CD4-positive, CD25-positive, alpha-beta regulatory T cell (primary cell): ENCODE measurements around the gene IRS2. TPM values are rescaled to one million over a fixed set of nuclear protein-coding genes. Genes with fewer than 3 reads are reported as not detected.
A peak's percentile ranks its signal among the peaks of the same experiment; 100 is the strongest.

Experiments used
- ATAC-seq, 2 donors: fragments of 150-1000 bp; cut with Tn5 transposase; one replicate each; pipeline ENCODE4 v1.10.0; 2021; ENCODE audit warnings: low read depth in 2 of 2, moderate number of reproducible peaks in 2 of 2, moderate library complexity in 1 of 2
- DNase-seq, 3 donors: peaks; one replicate each; pipeline versions ENCODE4 v3.0.0 to v3.0.0-alpha.2; 2012 to 2022; ENCODE audit warnings: mixed read lengths in 1 of 3
- H3K27ac ChIP-seq: one replicate; pipeline ENCODE4 v1.7.0; 2013; ENCODE audit warnings: mild to moderate bottlenecking, low read length; ENCODE audit not compliant: insufficient read depth, poor library complexity, severe bottlenecking
- H3K27me3 ChIP-seq: one replicate; pipeline ENCODE4 v1.7.0; 2013; ENCODE audit warnings: low read length; ENCODE audit not compliant: control insufficient read depth, insufficient read depth
- H3K36me3 ChIP-seq: one replicate; pipeline ENCODE4 v1.7.0; 2013; ENCODE audit warnings: mild to moderate bottlenecking, low read length, moderate library complexity; ENCODE audit not compliant: control insufficient read depth, insufficient read depth
- H3K4me1 ChIP-seq: 2 replicates; pipeline ENCODE4 v1.7.0; 2013; ENCODE audit warnings: mild to moderate bottlenecking, low read length; ENCODE audit not compliant: insufficient read depth, control insufficient read depth, poor library complexity, severe bottlenecking
- H3K4me3 ChIP-seq: one replicate; pipeline ENCODE4 v1.7.0; 2013; ENCODE audit warnings: low read depth, mild to moderate bottlenecking, low read length, moderate library complexity
- H3K9me3 ChIP-seq, 2 experiments: 1 replicate in 1 of 2; 2 replicates in 1 of 2; pipeline ENCODE4 v1.7.0; 2013; ENCODE audit warnings: low read length in 2 of 2, mild to moderate bottlenecking in 1 of 2, moderate library complexity in 1 of 2; ENCODE audit not compliant: control insufficient read depth in 2 of 2
- H3K27ac Mint-ChIP-seq, 3 donors: one replicate each; pipeline ENCODE4 v1.8.0; 2020 to 2022; ENCODE audit warnings: mild to moderate bottlenecking in 3 of 3, mixed read lengths in 3 of 3, moderate library complexity in 2 of 3
- H3K27me3 Mint-ChIP-seq: one replicate; pipeline ENCODE4 v1.8.0; 2022; ENCODE audit warnings: mild to moderate bottlenecking, mixed read lengths
- H3K36me3 Mint-ChIP-seq: one replicate; pipeline ENCODE4 v1.8.0; 2020; ENCODE audit warnings: mixed read lengths
- H3K4me1 Mint-ChIP-seq, 4 donors: one replicate each; pipeline ENCODE4 v1.8.0; 2020 to 2022; ENCODE audit warnings: mixed read lengths in 4 of 4, mild to moderate bottlenecking in 1 of 4
- H3K4me3 Mint-ChIP-seq, 4 donors: one replicate each; pipeline ENCODE4 v1.8.0; 2020 to 2022; ENCODE audit warnings: mild to moderate bottlenecking in 4 of 4, mixed read lengths in 4 of 4, moderate library complexity in 3 of 4
- H3K9me3 Mint-ChIP-seq, 7 donors: one replicate each; pipeline ENCODE4 v1.8.0; 2020 to 2022; ENCODE audit warnings: mixed read lengths in 7 of 7, mild to moderate bottlenecking in 3 of 7, moderate library complexity in 2 of 7
- polyA plus RNA-seq, 4 donors: library from polyadenylated mRNA; unstranded; fragments of 300-500 nt; fragmentation: Illumina TruSeq; gene quantifications; one replicate each; pipeline ENCODE4 v1.2.3, GENCODE V29; 2021
- total RNA-seq: library from RNA; stranded (reverse); gene quantifications from one replicate; pipeline ENCODE4 v1.2.3, GENCODE V29; 2022

IRS2 gene
- total and polyA plus RNA-seq, 5 donors from 2014 or later: 1.9 to 86.7 (median 2.7) TPM

- peaks cover 5% of the 10 kb centered on the region for H3K27me3 Mint-ChIP-seq
- no peak overlapping the region for H3K4me3 ChIP-seq
- DNase-seq: no peak
- peaks cover 14% of the 10 kb centered on the region for H3K36me3 ChIP-seq
- ATAC-seq: no peak
- no peak overlapping the region for H3K27ac Mint-ChIP-seq
- no peaks in the 10 kb centered on the region for H3K9me3 Mint-ChIP-seq
- H3K9me3 ChIP-seq: no peaks in the 10 kb centered on the region
- no peak overlapping the region for H3K27ac ChIP-seq
- H3K36me3 Mint-ChIP-seq: peaks cover 20% of the 10 kb centered on the region
- H3K4me3 Mint-ChIP-seq: no peak overlapping the region
- H3K27me3 ChIP-seq: no peaks in the 10 kb centered on the region
- peaks cover 25 to 49% (median 28%) of the 10 kb centered on the region in 4 donors for H3K4me1 Mint-ChIP-seq
- H3K4me1 ChIP-seq: peaks cover 3% of the 10 kb centered on the region
Measured at GRCh38 chr13:109758937-109759480, 27.4 kb downstream of the IRS2 start.

GRCh38 chr13:109756778-109757177, 29.6 kb downstream of the IRS2 start:
- ATAC-seq: no peak
- Mint-ChIP-seq H3K27ac (peak overlapping the region in 1 of 3 donors; percentile 9), H3K9me3 (peaks cover 0 to 1% (median 0%) of the 10 kb centered on the region in 7 donors)

GRCh38 chr13:109755997-109756396, 30.4 kb downstream of the IRS2 start:
- no peak overlapping the region for H3K4me3 ChIP-seq
- peaks cover 36% of the 10 kb centered on the region for H3K36me3 Mint-ChIP-seq
- peaks cover 10 to 25% (median 15%) of the 10 kb centered on the region in 4 donors for H3K4me1 Mint-ChIP-seq

More at GRCh38 chr13:109756778-109757177, 29.6 kb downstream of the IRS2 start:
- peaks cover 18% of the 10 kb centered on the region for H3K36me3 ChIP-seq
- DNase-seq: no peak
- no peaks in the 10 kb centered on the region for H3K4me1 ChIP-seq
- H3K4me3 ChIP-seq: no peak overlapping the region
- Mint-ChIP-seq H3K4me1 (peaks cover 16 to 30% (median 20%) of the 10 kb centered on the region in 4 donors), H3K4me3 (peak overlapping the region in 1 of 4 donors; percentile 27), H3K36me3 (peaks cover 36% of the 10 kb centered on the region), H3K27me3 (peaks cover 5% of the 10 kb centered on the region)
- no peak overlapping the region for H3K27ac ChIP-seq
- no peaks in the 10 kb centered on the region for H3K9me3 ChIP-seq
- H3K27me3 ChIP-seq: no peaks in the 10 kb centered on the region

GRCh38 chr13:109755551-109755950, 30.8 kb downstream of the IRS2 start:
- H3K9me3 Mint-ChIP-seq: peaks cover 0 to 1% (median 0%) of the 10 kb centered on the region in 7 donors
- H3K27me3 Mint-ChIP-seq: peaks cover 5% of the 10 kb centered on the region
- no peaks in the 10 kb centered on the region for H3K4me1 ChIP-seq
- H3K4me1 Mint-ChIP-seq: peaks cover 10 to 21% (median 14%) of the 10 kb centered on the region in 4 donors
- DNase-seq (no peak), ATAC-seq (no peak)
- no peaks in the 10 kb centered on the region for H3K9me3 ChIP-seq
- H3K4me3 Mint-ChIP-seq: no peak overlapping the region
- peaks cover 18% of the 10 kb centered on the region for H3K36me3 ChIP-seq
- H3K4me3 ChIP-seq: no peak overlapping the region
- no peak overlapping the region for H3K27ac ChIP-seq
- peaks cover 36% of the 10 kb centered on the region for H3K36me3 Mint-ChIP-seq
- H3K27me3 ChIP-seq: no peaks in the 10 kb centered on the region
- no peak overlapping the region for H3K27ac Mint-ChIP-seq

More at GRCh38 chr13:109755997-109756396, 30.4 kb downstream of the IRS2 start:
- peaks cover 5% of the 10 kb centered on the region for H3K27me3 Mint-ChIP-seq
- no peaks in the 10 kb centered on the region for H3K9me3 ChIP-seq
- peaks cover 18% of the 10 kb centered on the region for H3K36me3 ChIP-seq
- DNase-seq (no peak), ATAC-seq (no peak)
- no peaks in the 10 kb centered on the region for H3K27me3 ChIP-seq
- no peak overlapping the region for H3K27ac ChIP-seq
- H3K4me3 Mint-ChIP-seq: peak overlapping the region in 1 of 4 donors; percentile 2
- H3K9me3 Mint-ChIP-seq: peaks cover 0 to 1% (median 0%) of the 10 kb centered on the region in 7 donors
- no peak overlapping the region for H3K27ac Mint-ChIP-seq
- H3K4me1 ChIP-seq: no peaks in the 10 kb centered on the region

- peaks cover 33% of the 10 kb centered on the region for H3K36me3 Mint-ChIP-seq
- no peaks in the 10 kb centered on the region for H3K4me1 ChIP-seq
- no peak overlapping the region for H3K4me3 ChIP-seq
- no peaks in the 10 kb centered on the region for H3K9me3 ChIP-seq
- no peak for ATAC-seq
- H3K4me3 Mint-ChIP-seq: no peak overlapping the region
- peaks cover 18% of the 10 kb centered on the region for H3K36me3 ChIP-seq
- H3K27ac ChIP-seq: no peak overlapping the region
- no peaks in the 10 kb centered on the region for H3K27me3 ChIP-seq
- H3K9me3 Mint-ChIP-seq: peaks cover 0 to 1% (median 0%) of the 10 kb centered on the region in 7 donors
- H3K27ac Mint-ChIP-seq: no peak overlapping the region
- no peak for DNase-seq
- peaks cover 5% of the 10 kb centered on the region for H3K27me3 Mint-ChIP-seq
- peaks cover 0 to 3% (median under 1%) of the 10 kb centered on the region in 4 donors for H3K4me1 Mint-ChIP-seq
Measured at GRCh38 chr13:109751477-109751876, 34.9 kb downstream of the IRS2 start.

- Mint-ChIP-seq H3K9me3 (peaks cover 0 to 1% (median 0%) of the 10 kb centered on the region in 7 donors), H3K36me3 (peaks cover 26% of the 10 kb centered on the region), H3K27me3 (peaks cover 5% of the 10 kb centered on the region), H3K4me1 (peaks cover 0 to 3% (median 0%) of the 10 kb centered on the region in 4 donors), H3K27ac (no peak overlapping the region), H3K4me3 (no peak overlapping the region)
- DNase-seq: no peak
- Histone ChIP-seq H3K27ac (no peak overlapping the region), H3K9me3 (no peaks in the 10 kb centered on the region), H3K4me3 (no peak overlapping the region), H3K27me3 (no peaks in the 10 kb centered on the region), H3K36me3 (peaks cover 9% of the 10 kb centered on the region), H3K4me1 (no peaks in the 10 kb centered on the region)
- ATAC-seq: no peak
Measured at GRCh38 chr13:109750221-109750775, 36.1 kb downstream of the IRS2 start.

GRCh38 chr13:109749365-109749764, 37.0 kb downstream of the IRS2 start:
- no peak overlapping the region for H3K27ac Mint-ChIP-seq
- peaks cover 0 to 1% (median 0%) of the 10 kb centered on the region in 7 donors for H3K9me3 Mint-ChIP-seq
- Histone ChIP-seq H3K4me1 (no peaks in the 10 kb centered on the region), H3K4me3 (no peak overlapping the region), H3K27me3 (no peaks in the 10 kb centered on the region), H3K27ac (no peak overlapping the region), H3K36me3 (peaks cover 6% of the 10 kb centered on the region), H3K9me3 (no peaks in the 10 kb centered on the region)
- peaks cover 5% of the 10 kb centered on the region for H3K27me3 Mint-ChIP-seq
- ATAC-seq (no peak), DNase-seq (no peak)
- peaks cover 18% of the 10 kb centered on the region for H3K36me3 Mint-ChIP-seq
- H3K4me3 Mint-ChIP-seq: no peak overlapping the region
- peaks cover 0 to 3% (median 0%) of the 10 kb centered on the region in 4 donors for H3K4me1 Mint-ChIP-seq

- no peak overlapping the region for H3K27ac ChIP-seq
- DNase-seq (no peak), ATAC-seq (no peak)
- H3K4me3 ChIP-seq: no peak overlapping the region
- H3K27me3 ChIP-seq: no peaks in the 10 kb centered on the region
- Mint-ChIP-seq H3K4me1 (peaks cover 0 to 5% (median 2%) of the 10 kb centered on the region in 4 donors), H3K9me3 (peaks cover 0 to 2% (median 0%) of the 10 kb centered on the region in 7 donors), H3K27ac (no peak overlapping the region), H3K36me3 (peaks cover 14% of the 10 kb centered on the region), H3K4me3 (no peak overlapping the region), H3K27me3 (peaks cover 6% of the 10 kb centered on the region)
- peaks cover under 1% of the 10 kb centered on the region for H3K36me3 ChIP-seq
- H3K4me1 ChIP-seq: peaks cover 3% of the 10 kb centered on the region
- H3K9me3 ChIP-seq: no peaks in the 10 kb centered on the region
Measured at GRCh38 chr13:109748677-109749076, 37.7 kb downstream of the IRS2 start.
